ENCODE results near the gene NAV2. TPM values are rescaled to one million over a fixed set of nuclear protein-coding genes. Genes with fewer than 3 reads are reported as not detected.

NAV2 gene
- total and polyA plus RNA-seq, 9 donors, result 25.7 to 70.6 (median 46.1) TPM

DNA sequence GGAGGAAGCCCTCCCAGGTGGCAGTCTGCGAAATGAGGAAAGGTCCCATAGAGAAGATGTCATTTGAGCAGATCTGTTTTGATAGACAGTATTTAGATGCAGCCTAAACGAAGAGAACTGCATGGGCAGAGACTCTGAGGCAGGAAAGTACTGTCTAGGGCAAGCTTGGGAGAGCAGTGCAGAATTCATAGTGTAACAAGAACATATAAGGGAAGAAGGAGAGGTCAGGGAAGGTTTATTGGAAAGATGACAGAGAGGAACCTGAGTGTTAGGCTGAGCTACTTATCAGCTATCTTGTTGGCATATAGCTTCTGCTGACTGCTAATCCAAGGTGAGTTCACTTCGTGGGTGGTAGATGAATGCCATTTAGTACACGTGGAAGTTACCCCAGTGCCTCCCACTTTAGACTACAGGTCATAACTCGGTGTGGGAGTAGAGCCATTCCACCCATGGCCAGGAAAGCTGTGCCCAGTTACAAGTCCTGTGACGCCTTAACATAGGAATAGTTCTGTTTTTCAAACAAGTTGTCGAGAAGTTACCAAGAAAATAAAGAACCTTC is 348.1 kb downstream of the NAV2 start:
- H3K4me3 ChIP-seq (ENCODE audit: low read length), result no peak overlapping the region
- no peaks in the 10 kb centered on the region for H3K27me3 ChIP-seq (ENCODE audit: control insufficient read depth, insufficient read depth, low read length)
- H3K9me3 ChIP-seq (replicated peaks; ENCODE audit: control insufficient read depth, low read depth, low read length), result no peaks in the 10 kb centered on the region
- H3K27ac ChIP-seq (ENCODE audit: low read length), result no peak overlapping the region
- H3K36me3 ChIP-seq (ENCODE audit: control insufficient read depth, insufficient read depth, low read length), result peaks cover 41% of the 10 kb centered on the region
- peaks cover 4% of the 10 kb centered on the region for H3K4me1 ChIP-seq (ENCODE audit: control insufficient read depth, insufficient read depth, low read length)
- DNase-seq, result no peak
- 76% methylated on average over 2 of the region's 7 CpGs for WGBS (ENCODE audit: insufficient coverage)

DNA sequence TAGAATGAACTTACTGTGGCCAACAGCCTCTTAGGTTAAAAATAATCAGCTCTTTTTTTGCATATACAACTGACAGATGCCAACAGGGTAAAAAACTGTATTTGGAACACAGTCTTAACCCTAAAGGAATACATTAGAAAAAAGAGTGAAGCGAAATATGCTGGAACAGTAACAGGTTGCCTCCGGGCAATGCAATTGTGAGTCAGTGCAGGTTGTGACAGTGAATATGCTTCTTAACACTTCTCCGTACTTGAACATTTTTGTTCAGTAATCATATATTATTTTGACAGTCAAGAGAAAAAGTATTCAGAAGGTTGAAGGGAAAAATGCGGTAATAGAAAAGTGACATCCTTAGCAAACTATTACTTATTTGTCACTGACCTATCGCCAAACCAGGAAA is 349.1 kb downstream of the NAV2 start:
- DNase-seq, result no peak
- Histone ChIP-seq H3K4me3 (ENCODE audit: low read length) (no peak overlapping the region), H3K36me3 (ENCODE audit: control insufficient read depth, insufficient read depth, low read length) (peaks cover 38% of the 10 kb centered on the region), H3K27me3 (ENCODE audit: control insufficient read depth, insufficient read depth, low read length) (no peaks in the 10 kb centered on the region), H3K9me3 (replicated peaks; ENCODE audit: control insufficient read depth, low read depth, low read length) (no peaks in the 10 kb centered on the region), H3K4me1 (ENCODE audit: control insufficient read depth, insufficient read depth, low read length) (no peaks in the 10 kb centered on the region), H3K27ac (ENCODE audit: low read length) (no peak overlapping the region)
- 100% methylated on average over 1 of the region's 5 CpGs for WGBS (ENCODE audit: insufficient coverage)

DNA sequence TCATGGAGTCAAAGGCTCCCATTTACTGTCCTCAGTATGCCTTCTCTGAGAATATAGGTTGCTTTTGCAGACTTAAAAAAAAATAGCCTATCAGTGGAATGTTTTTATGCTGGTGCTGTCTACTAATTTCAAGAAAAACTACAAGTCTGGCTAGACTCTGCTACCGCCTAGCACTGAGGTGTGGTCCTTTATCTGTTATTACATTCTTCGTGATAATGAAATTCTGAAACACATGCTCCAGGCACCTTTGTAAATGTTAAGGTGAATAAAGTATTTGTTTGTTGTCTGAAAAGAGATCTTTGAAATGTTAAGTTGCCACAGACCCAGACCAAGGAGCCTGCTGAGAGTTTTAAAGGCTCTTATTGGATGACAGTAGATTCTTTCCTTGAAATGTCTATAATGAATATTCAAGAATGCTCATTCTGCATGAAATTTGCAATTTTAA is 352.3 kb downstream of the NAV2 start:
- DNase-seq, result no peak
- no peaks in the 10 kb centered on the region for H3K9me3 ChIP-seq (replicated peaks; ENCODE audit: control insufficient read depth, low read depth, low read length)
- no peak overlapping the region for H3K27ac ChIP-seq (ENCODE audit: low read length)
- H3K4me1 ChIP-seq (ENCODE audit: control insufficient read depth, insufficient read depth, low read length), result no peaks in the 10 kb centered on the region
- 80% methylated on average over 1 of the region's 2 CpGs for WGBS (ENCODE audit: insufficient coverage)
- H3K36me3 ChIP-seq (ENCODE audit: control insufficient read depth, insufficient read depth, low read length), result peaks cover 40% of the 10 kb centered on the region
- H3K27me3 ChIP-seq (ENCODE audit: control insufficient read depth, insufficient read depth, low read length), result no peaks in the 10 kb centered on the region
- H3K4me3 ChIP-seq (ENCODE audit: low read length), result no peak overlapping the region

- Histone ChIP-seq H3K27ac (ENCODE audit: low read length) (no peak overlapping the region), H3K27me3 (ENCODE audit: control insufficient read depth, insufficient read depth, low read length) (no peaks in the 10 kb centered on the region), H3K36me3 (ENCODE audit: control insufficient read depth, insufficient read depth, low read length) (peaks cover 36% of the 10 kb centered on the region), H3K4me3 (ENCODE audit: low read length) (no peak overlapping the region), H3K4me1 (ENCODE audit: control insufficient read depth, insufficient read depth, low read length) (no peaks in the 10 kb centered on the region), H3K9me3 (replicated peaks; ENCODE audit: control insufficient read depth, low read depth, low read length) (no peaks in the 10 kb centered on the region)
- no peak for DNase-seq
- 45% methylated on average over 2 of the region's 2 CpGs for WGBS (ENCODE audit: insufficient coverage)
These were observed 352.8 kb downstream of the NAV2 start for GRCh38 chr11:20065406-20065805.

- H3K27ac ChIP-seq (ENCODE audit: low read length), result no peak overlapping the region
- no peak overlapping the region for H3K4me3 ChIP-seq (ENCODE audit: low read length)
- DNase-seq, result no peak
- peaks cover 33% of the 10 kb centered on the region for H3K36me3 ChIP-seq (ENCODE audit: control insufficient read depth, insufficient read depth, low read length)
- H3K9me3 ChIP-seq (replicated peaks; ENCODE audit: control insufficient read depth, low read depth, low read length), result no peaks in the 10 kb centered on the region
- WGBS (ENCODE audit: insufficient coverage), result 83% methylated on average over 1 of the region's 5 CpGs
- no peaks in the 10 kb centered on the region for H3K27me3 ChIP-seq (ENCODE audit: control insufficient read depth, insufficient read depth, low read length)
- no peaks in the 10 kb centered on the region for H3K4me1 ChIP-seq (ENCODE audit: control insufficient read depth, insufficient read depth, low read length)
These were observed 353.6 kb downstream of the NAV2 start for GRCh38 chr11:20066013-20066782.

DNA sequence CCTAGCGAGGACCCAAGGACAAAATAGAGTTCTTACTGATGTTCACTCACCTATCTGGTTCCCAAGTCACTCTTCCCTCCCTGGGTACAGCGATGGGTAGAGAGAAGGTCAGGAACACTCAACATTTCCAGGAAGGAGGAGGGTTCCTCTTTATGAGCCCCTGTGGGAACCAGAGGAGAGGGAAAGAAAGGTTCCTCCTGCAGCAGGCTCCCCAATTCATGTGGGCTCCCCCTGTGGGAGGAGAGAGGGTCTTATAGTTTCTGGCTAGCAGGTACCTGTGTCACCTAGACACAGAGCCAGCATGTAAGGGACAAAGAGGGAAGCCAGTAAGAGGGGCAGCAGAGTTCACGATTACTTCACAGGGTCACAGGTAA is 354.1 kb downstream of the NAV2 start:
- no peaks in the 10 kb centered on the region for H3K9me3 ChIP-seq (replicated peaks; ENCODE audit: control insufficient read depth, low read depth, low read length)
- H3K4me3 ChIP-seq (ENCODE audit: low read length), result no peak overlapping the region
- H3K36me3 ChIP-seq (ENCODE audit: control insufficient read depth, insufficient read depth, low read length), result peaks cover 33% of the 10 kb centered on the region
- no peak overlapping the region for H3K27ac ChIP-seq (ENCODE audit: low read length)
- no peak for DNase-seq
- H3K27me3 ChIP-seq (ENCODE audit: control insufficient read depth, insufficient read depth, low read length), result no peaks in the 10 kb centered on the region
- H3K4me1 ChIP-seq (ENCODE audit: control insufficient read depth, insufficient read depth, low read length), result no peaks in the 10 kb centered on the region
- 100% methylated on average over 1 of the region's 3 CpGs for WGBS (ENCODE audit: insufficient coverage)

- Histone ChIP-seq H3K27ac (ENCODE audit: low read length) (no peak overlapping the region), H3K4me1 (ENCODE audit: control insufficient read depth, insufficient read depth, low read length) (no peaks in the 10 kb centered on the region), H3K9me3 (replicated peaks; ENCODE audit: control insufficient read depth, low read depth, low read length) (no peaks in the 10 kb centered on the region), H3K27me3 (ENCODE audit: control insufficient read depth, insufficient read depth, low read length) (no peaks in the 10 kb centered on the region), H3K4me3 (ENCODE audit: low read length) (no peak overlapping the region), H3K36me3 (ENCODE audit: control insufficient read depth, insufficient read depth, low read length) (peaks cover 33% of the 10 kb centered on the region)
- DNase-seq, result no peak
- no CpG with 5 or more reads among the region's 2 CpGs for WGBS (ENCODE audit: insufficient coverage)
These were observed 355.0 kb downstream of the NAV2 start for GRCh38 chr11:20067665-20068064.

- no peak for DNase-seq
- Histone ChIP-seq H3K9me3 (replicated peaks; ENCODE audit: control insufficient read depth, low read depth, low read length) (no peaks in the 10 kb centered on the region), H3K27ac (ENCODE audit: low read length) (no peak overlapping the region), H3K4me3 (ENCODE audit: low read length) (no peak overlapping the region), H3K4me1 (ENCODE audit: control insufficient read depth, insufficient read depth, low read length) (no peaks in the 10 kb centered on the region), H3K36me3 (ENCODE audit: control insufficient read depth, insufficient read depth, low read length) (peaks cover 33% of the 10 kb centered on the region), H3K27me3 (ENCODE audit: control insufficient read depth, insufficient read depth, low read length) (no peaks in the 10 kb centered on the region)
- WGBS (ENCODE audit: insufficient coverage), result no CpG with 5 or more reads among the region's 2 CpGs
These were observed 356.1 kb downstream of the NAV2 start for GRCh38 chr11:20068691-20069090.

DNA sequence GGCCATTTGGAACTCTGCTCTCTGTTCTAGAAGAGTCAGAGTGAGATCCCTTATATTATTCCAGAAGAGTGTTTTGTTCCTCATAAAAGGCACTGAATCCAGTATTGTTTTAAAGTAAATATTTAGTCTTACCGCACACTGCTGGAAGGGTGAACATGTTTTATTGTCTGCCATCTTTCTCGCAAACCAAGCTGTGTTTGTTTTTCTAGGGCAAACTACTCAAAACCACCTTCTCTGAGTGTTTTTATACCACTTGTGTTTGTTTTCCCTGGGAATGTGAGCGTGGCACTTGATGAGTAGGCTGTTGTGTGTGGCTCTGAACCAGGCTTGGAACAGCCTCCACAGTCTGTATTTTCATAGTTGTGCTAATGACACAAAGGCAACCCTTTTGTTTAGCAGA is 357.8 kb downstream of the NAV2 start:
- no peak for DNase-seq
- H3K27me3 ChIP-seq (ENCODE audit: control insufficient read depth, insufficient read depth, low read length), result no peaks in the 10 kb centered on the region
- no peaks in the 10 kb centered on the region for H3K9me3 ChIP-seq (replicated peaks; ENCODE audit: control insufficient read depth, low read depth, low read length)
- H3K4me1 ChIP-seq (ENCODE audit: control insufficient read depth, insufficient read depth, low read length), result no peaks in the 10 kb centered on the region
- H3K36me3 ChIP-seq (ENCODE audit: control insufficient read depth, insufficient read depth, low read length), result peaks cover 25% of the 10 kb centered on the region
- no peak overlapping the region for H3K27ac ChIP-seq (ENCODE audit: low read length)
- H3K4me3 ChIP-seq (ENCODE audit: low read length), result no peak overlapping the region
- no CpG with 5 or more reads among the region's 3 CpGs for WGBS (ENCODE audit: insufficient coverage)

DNA sequence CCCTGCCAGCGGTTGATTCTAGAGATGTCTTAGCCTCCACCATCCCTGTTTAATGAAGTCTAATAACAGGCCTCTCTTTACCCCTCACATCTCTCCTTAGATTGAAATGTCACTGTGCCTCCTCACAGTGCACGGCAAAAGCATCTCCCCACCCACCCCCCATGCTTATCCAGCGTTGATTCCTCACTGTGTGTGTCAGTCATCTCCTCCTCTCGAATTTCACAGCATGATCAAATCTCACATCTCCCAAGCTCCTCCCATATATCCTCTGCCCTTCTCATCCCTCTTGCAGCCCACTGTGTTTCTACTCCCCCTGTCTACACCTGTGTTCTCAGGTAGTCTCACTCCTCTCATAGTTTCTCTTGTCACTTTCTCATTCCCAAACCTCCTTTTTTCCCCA is 363.0 kb downstream of the NAV2 start:
- Histone ChIP-seq H3K27ac (ENCODE audit: low read length) (no peak overlapping the region), H3K4me3 (ENCODE audit: low read length) (no peak overlapping the region), H3K9me3 (replicated peaks; ENCODE audit: control insufficient read depth, low read depth, low read length) (no peaks in the 10 kb centered on the region), H3K27me3 (ENCODE audit: control insufficient read depth, insufficient read depth, low read length) (no peaks in the 10 kb centered on the region), H3K4me1 (ENCODE audit: control insufficient read depth, insufficient read depth, low read length) (no peaks in the 10 kb centered on the region), H3K36me3 (ENCODE audit: control insufficient read depth, insufficient read depth, low read length) (peaks cover 16% of the 10 kb centered on the region)
- 67% methylated on average over 4 of the region's 4 CpGs for WGBS (ENCODE audit: insufficient coverage)
- DNase-seq, result no peak
